Left ventricle myocardium inferior (tissue), 1 donor: Measurements from ENCODE around the gene SAA1. TPM values are rescaled to one million over a fixed set of nuclear protein-coding genes. Genes with fewer than 3 reads are reported as not detected.

ENCODE experiments used
- DNase-seq: peaks from one replicate; pipeline ENCODE4 v3.0.0-alpha.2; 2020
- H3K27ac ChIP-seq: fragments of 200-600 bp; replicated peaks from 2 replicates; pipeline ENCODE4 v1.8.0; 2021
- H3K27me3 ChIP-seq: fragments of 200-600 bp; 2 replicates; pipeline ENCODE4 v1.8.0; 2021; ENCODE audit warnings: low read depth
- H3K36me3 ChIP-seq: fragments of 200-600 bp; 2 replicates; pipeline ENCODE4 v1.8.0; 2021
- H3K4me1 ChIP-seq: fragments of 200-600 bp; 2 replicates; pipeline ENCODE4 v1.8.0; 2021
- H3K4me3 ChIP-seq: fragments of 200-600 bp; 2 replicates; pipeline ENCODE4 v1.8.0; 2021; ENCODE audit warnings: mild to moderate bottlenecking, moderate library complexity
- H3K9me3 ChIP-seq: fragments of 200-600 bp; replicated peaks from 2 replicates; pipeline ENCODE4 v1.8.0; 2021
- intact Hi-C: fragments of 100-400 bp; cut with micrococcal nuclease; formaldehyde crosslinking; loops from one replicate; pipeline ENCODE4 v1.11.0; 2022
- long read RNA-seq: library from polyadenylated mRNA; unstranded; transcript quantifications from one replicate; pipeline ENCODE4 v2.0.0, GENCODE V29; 2021
- total RNA-seq: library from RNA; stranded (reverse); fragmentation: NEBNext Ultra II Directional; extraction: Animal tissue kit (Norgen Biotek cat#: 25700); gene quantifications from one replicate; pipeline ENCODE4 v1.2.1, GENCODE V29; 2021
- TF ChIP-seq, protein P1 (sequence below): fragments of 200-600 bp; IDR thresholded peaks from 2 replicates; pipeline ENCODE4 v1.8.0; 2021; ENCODE audit warnings: antibody characterized with exemption, mild to moderate bottlenecking, borderline replicate concordance
- donor health status: DM: no; HTN: yes; CAD: no; lungs with severe emphysema.

The SAA1 gene
- total RNA-seq = not detected
- long read RNA-seq = 0 reads

GRCh38 chr11:18265949-18266348 lies at the start of gene SAA1:
TSS of gene SAA1 (plus strand) at chr11:18266264. CDS start at chr11:18266888, 624 bp downstream.
- DNase-seq = no peak
- Histone ChIP-seq H3K27me3 (peaks cover 14% of the 10 kb centered on the region), H3K4me1 (no peaks in the 10 kb centered on the region), H3K36me3 (no peaks in the 10 kb centered on the region), H3K4me3 (no peak within 1 kb of the TSS), H3K27ac (no peak within 1 kb of the TSS), H3K9me3 (no peaks in the 10 kb centered on the region)
- TF ChIP-seq, protein P1, sequence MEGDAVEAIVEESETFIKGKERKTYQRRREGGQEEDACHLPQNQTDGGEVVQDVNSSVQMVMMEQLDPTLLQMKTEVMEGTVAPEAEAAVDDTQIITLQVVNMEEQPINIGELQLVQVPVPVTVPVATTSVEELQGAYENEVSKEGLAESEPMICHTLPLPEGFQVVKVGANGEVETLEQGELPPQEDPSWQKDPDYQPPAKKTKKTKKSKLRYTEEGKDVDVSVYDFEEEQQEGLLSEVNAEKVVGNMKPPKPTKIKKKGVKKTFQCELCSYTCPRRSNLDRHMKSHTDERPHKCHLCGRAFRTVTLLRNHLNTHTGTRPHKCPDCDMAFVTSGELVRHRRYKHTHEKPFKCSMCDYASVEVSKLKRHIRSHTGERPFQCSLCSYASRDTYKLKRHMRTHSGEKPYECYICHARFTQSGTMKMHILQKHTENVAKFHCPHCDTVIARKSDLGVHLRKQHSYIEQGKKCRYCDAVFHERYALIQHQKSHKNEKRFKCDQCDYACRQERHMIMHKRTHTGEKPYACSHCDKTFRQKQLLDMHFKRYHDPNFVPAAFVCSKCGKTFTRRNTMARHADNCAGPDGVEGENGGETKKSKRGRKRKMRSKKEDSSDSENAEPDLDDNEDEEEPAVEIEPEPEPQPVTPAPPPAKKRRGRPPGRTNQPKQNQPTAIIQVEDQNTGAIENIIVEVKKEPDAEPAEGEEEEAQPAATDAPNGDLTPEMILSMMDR = no peak
- intact Hi-C loops = no loop called here

DNA sequence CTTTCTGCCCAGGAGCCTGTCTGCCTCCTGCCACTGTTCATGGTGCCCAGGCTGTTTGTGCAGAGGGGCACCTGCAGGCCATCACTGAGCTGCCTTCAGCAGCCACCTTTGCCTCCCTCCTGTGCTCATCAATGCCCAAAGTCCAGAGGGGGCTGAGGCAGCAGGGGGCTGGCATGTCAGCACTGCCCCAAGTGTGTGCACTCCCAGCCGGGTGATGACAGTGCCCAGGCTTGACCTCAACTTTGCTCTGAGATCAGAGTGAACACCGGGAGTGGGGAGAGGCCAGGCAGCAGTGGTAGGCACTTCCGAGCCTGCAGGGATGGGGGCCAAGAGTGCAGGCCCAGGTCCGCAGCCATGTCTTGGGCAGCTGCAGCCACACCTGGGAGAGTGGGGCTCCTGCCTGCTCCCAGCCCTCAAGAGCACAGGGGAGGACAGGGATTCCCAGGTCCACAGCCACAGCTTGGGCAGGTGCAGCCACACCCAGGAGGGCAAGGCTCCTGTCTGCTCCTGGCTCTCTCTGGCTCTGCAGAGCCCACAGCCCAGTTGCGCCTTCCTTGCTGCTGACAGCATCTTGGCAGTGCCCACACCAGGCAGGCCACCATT lies 44.7 kb upstream of the SAA1 start:
- Histone ChIP-seq H3K27me3 (peaks cover 9% of the 10 kb centered on the region), H3K4me1 (no peaks in the 10 kb centered on the region), H3K27ac (no peak overlapping the region), H3K36me3 (no peaks in the 10 kb centered on the region), H3K4me3 (no peak overlapping the region), H3K9me3 (peaks cover 17% of the 10 kb centered on the region)
- TF ChIP-seq, protein P1 = no peak
- no peak for DNase-seq
- intact Hi-C loops = no loop called here

DNA sequence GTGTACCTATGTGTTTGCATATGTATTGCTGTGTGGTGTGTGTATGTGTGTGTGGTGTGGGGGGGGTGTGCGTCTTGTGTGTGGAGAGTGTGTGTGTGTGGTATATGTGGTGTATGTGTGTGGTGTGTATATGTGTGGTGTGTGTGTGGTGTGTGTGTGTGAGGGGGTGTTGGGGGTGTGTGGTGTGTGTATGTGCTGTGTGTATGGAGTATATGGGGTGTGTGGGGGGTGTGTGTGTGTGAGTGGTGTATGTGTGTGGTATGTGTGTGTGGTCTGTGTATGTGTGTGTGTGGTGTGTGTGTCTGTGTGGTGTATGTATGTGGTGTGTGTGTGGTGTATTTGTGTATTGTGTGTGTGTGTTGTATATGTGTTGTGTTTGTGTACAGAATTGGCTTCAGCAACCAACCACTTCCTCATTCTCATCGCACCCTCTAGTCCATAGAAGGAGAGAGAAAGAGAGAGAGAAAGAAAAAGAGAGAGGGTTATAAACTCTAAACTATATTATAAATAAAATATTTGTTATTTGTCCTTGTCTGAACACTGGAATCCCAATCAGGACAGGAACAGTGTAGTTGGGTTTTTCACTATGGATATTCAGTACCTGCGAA lies 43.1 kb upstream of the SAA1 start:
- intact Hi-C loops = no loop called here
- no peaks in the 10 kb centered on the region for H3K36me3 ChIP-seq

DNA sequence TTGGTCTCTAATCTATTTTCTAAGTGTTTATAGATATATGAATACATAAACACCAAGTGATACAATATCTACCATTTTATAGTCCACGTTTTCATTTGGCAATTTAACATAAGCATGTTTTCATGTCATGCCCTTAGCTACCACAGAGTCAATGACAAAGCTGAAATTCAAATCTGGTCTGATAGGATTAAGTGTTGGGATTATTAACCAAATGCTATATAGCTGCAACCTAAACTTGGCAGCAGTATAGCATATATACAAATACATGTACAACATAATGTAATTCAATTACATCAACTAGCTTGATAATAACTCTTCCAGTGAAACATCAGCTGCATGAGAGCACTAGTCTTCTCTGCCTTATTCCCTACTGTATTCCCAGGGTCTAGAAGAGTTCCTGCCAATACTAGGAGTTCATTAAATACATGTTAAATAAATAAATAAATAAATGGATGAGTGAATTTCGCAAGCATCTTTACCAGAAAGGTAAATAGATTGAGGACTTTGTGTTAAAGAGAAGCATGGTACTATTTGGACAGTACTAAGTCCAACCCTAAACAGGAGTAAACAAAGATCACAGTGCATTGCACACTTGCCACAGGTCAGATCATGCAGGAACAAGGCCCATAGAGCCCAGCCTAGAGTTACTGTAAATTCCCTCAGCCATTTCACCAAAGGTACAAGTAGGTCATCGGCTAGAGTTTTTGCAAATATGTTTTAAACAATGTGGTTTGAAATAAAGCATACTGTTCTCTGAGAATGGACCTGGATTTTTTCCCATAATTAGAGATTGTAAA lies 42.3 kb upstream of the SAA1 start:
- Histone ChIP-seq H3K4me3 (no peak overlapping the region), H3K36me3 (no peaks in the 10 kb centered on the region), H3K27me3 (peaks cover 7% of the 10 kb centered on the region), H3K4me1 (no peaks in the 10 kb centered on the region), H3K27ac (no peak overlapping the region), H3K9me3 (peaks cover 6% of the 10 kb centered on the region)
- DNase-seq = no peak
- TF ChIP-seq, protein P1 = no peak
- intact Hi-C loops = no loop called here

More for the DNA sequence above, 43.1 kb upstream of the SAA1 start:
- Histone ChIP-seq H3K4me3 (no peak overlapping the region), H3K4me1 (no peaks in the 10 kb centered on the region), H3K27me3 (peaks cover 7% of the 10 kb centered on the region), H3K27ac (no peak overlapping the region), H3K9me3 (peaks cover 13% of the 10 kb centered on the region)
- no peak for DNase-seq
- TF ChIP-seq, protein P1 = no peak

GRCh38 chr11:18225913-18226312 lies 40.2 kb upstream of the SAA1 start:
- no peak overlapping the region for H3K27ac ChIP-seq
- peaks cover 6% of the 10 kb centered on the region for H3K9me3 ChIP-seq
- no peak overlapping the region for H3K4me3 ChIP-seq
- H3K36me3 ChIP-seq = no peaks in the 10 kb centered on the region
- no peaks in the 10 kb centered on the region for H3K4me1 ChIP-seq
- peaks cover 7% of the 10 kb centered on the region for H3K27me3 ChIP-seq
- no peak for DNase-seq
- TF ChIP-seq, protein P1 = no peak
- intact Hi-C loops = no loop called here
